HG02571 (cell line): ENCODE measurements around the gene DUS2.
"Not testable (repeated sequence)": the region's sequence is repeated elsewhere in the genome, so short reads cannot be mapped to it uniquely, and the experiment has no call there.

Experiments
- ATAC-seq: cut with Tn5 transposase; IDR thresholded peaks from one replicate; pipeline ENCODE4 v1.9.1; 2021; ENCODE audit warnings: mild to moderate bottlenecking, moderate library complexity; ENCODE audit not compliant: unreplicated experiment

The DUS2 gene

GRCh38 chr16:68089067-68089466, 66.0 kb downstream of the DUS2 start:
- no peak for ATAC-seq

GRCh38 chr16:68090130-68090529, 67.0 kb downstream of the DUS2 start:
- no peak for ATAC-seq

GRCh38 chr16:68090533-68090932, 67.4 kb downstream of the DUS2 start:
- no peak for ATAC-seq

GRCh38 chr16:68091380-68092261, 68.5 kb downstream of the DUS2 start:
- no peak for ATAC-seq

- ATAC-seq, result not testable (repeated sequence)
These were observed 69.2 kb downstream of the DUS2 start for GRCh38 chr16:68092275-68092674.

GRCh38 chr16:68093816-68094613, 70.9 kb downstream of the DUS2 start:
- no peak for ATAC-seq

GRCh38 chr16:68094614-68094934, 71.5 kb downstream of the DUS2 start:
- no peak for ATAC-seq

- no peak for ATAC-seq
These were observed 73.4 kb downstream of the DUS2 start for GRCh38 chr16:68096491-68096890.

GRCh38 chr16:68097088-68097487, 74.0 kb downstream of the DUS2 start:
- no peak for ATAC-seq

- ATAC-seq, result no peak
These were observed 74.8 kb downstream of the DUS2 start for GRCh38 chr16:68097895-68098294.

- ATAC-seq, result no peak
These were observed 77.4 kb downstream of the DUS2 start for GRCh38 chr16:68100488-68100887.

GRCh38 chr16:68105611-68106010, 82.5 kb downstream of the DUS2 start:
- ATAC-seq, result no peak

GRCh38 chr16:68107230-68107928, 84.3 kb downstream of the DUS2 start:
- ATAC-seq, result not testable (repeated sequence)

- not testable (repeated sequence) for ATAC-seq
These were observed 86.1 kb downstream of the DUS2 start for GRCh38 chr16:68109156-68109555.

GRCh38 chr16:68110611-68111010, 87.5 kb downstream of the DUS2 start:
- ATAC-seq, result not testable (repeated sequence)

- ATAC-seq, result no peak
These were observed 88.3 kb downstream of the DUS2 start for GRCh38 chr16:68111379-68111778.

- no peak for ATAC-seq
These were observed 90.1 kb downstream of the DUS2 start for GRCh38 chr16:68113059-68113761.

- no peak for ATAC-seq
These were observed 90.7 kb downstream of the DUS2 start for GRCh38 chr16:68113765-68114240.

- ATAC-seq, result not testable (repeated sequence)
These were observed 91.9 kb downstream of the DUS2 start for GRCh38 chr16:68114939-68115338.

GRCh38 chr16:68115851-68116250, 92.8 kb downstream of the DUS2 start:
- ATAC-seq, result no peak
